Endothelial cell of umbilical vein (primary cell): ENCODE measurements around the gene C5orf58. TPM values are rescaled to one million over a fixed set of nuclear protein-coding genes. Genes with fewer than 3 reads are reported as not detected.

Experiments used
- BruUV-seq: library from RNA; stranded (reverse); fragments of 400-500 nt; replicated peaks from 2 replicates; lab custom pipeline; 2021; lab: Mats Ljungman, UMichigan
- CTCF ChIA-PET: fragments of 300-600, 350-600 bp; sonication (Branson Sonifier 250); formaldehyde crosslinking; loops from one replicate; lab custom pipeline; 2021; ENCODE audit warnings: antibody characterized with exemption, inconsistent platforms; lab: Charles Lee
- POLR2A ChIA-PET: fragments of 300-600, 350-600 bp; sonication (Branson Sonifier 250); formaldehyde crosslinking; loops from one replicate; lab custom pipeline; 2021; ENCODE audit warnings: antibody characterized with exemption, inconsistent platforms; lab: Charles Lee
- DNase-seq: peaks from one replicate; pipeline ENCODE4 v3.0.0-alpha.2; 2011; ENCODE audit warnings: low read depth, low spot score
- FAIRE-seq: peaks from 2 replicates; lab custom pipeline; 2011; peaks lifted over from hg19 to GRCh38; lab: Jason Lieb, UNC
- H2AFZ ChIP-seq: 2 replicates; pipeline ENCODE4 v1.6.0; 2012; ENCODE audit warnings: low read depth, low read length, control low read depth, inconsistent platforms
- H3K27ac ChIP-seq: 2 replicates; pipeline ENCODE4 v1.5.1; 2011; ENCODE audit warnings: low read depth, mild to moderate bottlenecking, control low read depth, low read length, moderate library complexity; ENCODE audit not compliant: insufficient read depth
- H3K27me3 ChIP-seq, 2 experiments: 2 replicates each; pipeline versions ENCODE4 v1.6.0 to v1.6.1; 2011; ENCODE audit warnings: low read length in 2 of 2, mixed read lengths in 1 of 2; ENCODE audit not compliant: control insufficient read depth in 2 of 2, insufficient read depth in 2 of 2
- H3K36me3 ChIP-seq, 2 experiments: 2 replicates in 1 of 2; 3 replicates in 1 of 2; pipeline ENCODE4 v1.5.1; 2011; ENCODE audit warnings: low read length in 2 of 2, mild to moderate bottlenecking in 1 of 2, moderate library complexity in 1 of 2; ENCODE audit not compliant: control insufficient read depth in 2 of 2, insufficient read depth in 2 of 2; ENCODE audit errors: extremely low read depth in 1 of 2
- H3K4me1 ChIP-seq: 3 replicates; pipeline ENCODE4 v1.5.1; 2011; ENCODE audit warnings: mild to moderate bottlenecking, low read length; ENCODE audit not compliant: control insufficient read depth, insufficient read depth; ENCODE audit errors: extremely low read depth
- H3K4me2 ChIP-seq: 2 replicates; pipeline ENCODE4 v1.6.1; 2011; ENCODE audit warnings: low read length, control low read depth, mixed read lengths; ENCODE audit not compliant: insufficient read depth
- H3K4me3 ChIP-seq, 3 experiments: fragments of 200-600 bp in 1 of 3; sonication (generic), shearing (Covaris generic) in 1 of 3; replicated peaks in 1 of 3; 2 replicates each; pipeline ENCODE4 v1.5.1; 2011 to 2016; ENCODE audit warnings: control low read depth in 3 of 3, low read length in 3 of 3, mild to moderate bottlenecking in 2 of 3, inconsistent platforms in 1 of 3, low read depth in 1 of 3, moderate library complexity in 1 of 3; ENCODE audit not compliant: insufficient read depth in 1 of 3
- H3K79me2 ChIP-seq: 2 replicates; pipeline ENCODE4 v1.6.0; 2012; ENCODE audit warnings: low read length, inconsistent platforms; ENCODE audit not compliant: control insufficient read depth, insufficient read depth
- H3K9ac ChIP-seq: replicated peaks from 2 replicates; pipeline ENCODE3; 2011; ENCODE audit warnings: low read length, control low read depth; ENCODE audit not compliant: insufficient read depth; ENCODE audit errors: extremely low read depth
- H3K9me1 ChIP-seq: replicated peaks from 3 replicates; pipeline ENCODE4 v1.6.0; 2011; ENCODE audit warnings: mild to moderate bottlenecking, low read length; ENCODE audit not compliant: control insufficient read depth, insufficient read depth; ENCODE audit errors: extremely low read depth
- H3K9me3 ChIP-seq: replicated peaks from 2 replicates; pipeline ENCODE4 v1.5.1; 2012; ENCODE audit warnings: low read length, inconsistent platforms; ENCODE audit not compliant: control insufficient read depth, insufficient read depth
- H4K20me1 ChIP-seq: replicated peaks from 2 replicates; pipeline ENCODE3; 2011; ENCODE audit warnings: mild to moderate bottlenecking, low read length; ENCODE audit not compliant: control insufficient read depth, insufficient read depth; ENCODE audit errors: extremely low read depth
- CTCF ChIP-seq, 2 donors: IDR thresholded peaks; 1 replicate in 1 of 2; 2 replicates in 1 of 2; pipeline ENCODE4 v1.5.1; 2011; ENCODE audit warnings: low read length in 2 of 2, mild to moderate bottlenecking in 2 of 2, moderate library complexity in 2 of 2, control low read depth in 1 of 2, inconsistent platforms in 1 of 2, low read depth in 1 of 2; ENCODE audit not compliant: insufficient read depth in 1 of 2; ENCODE audit errors: extremely low read depth in 1 of 2
- EZH2 ChIP-seq: IDR thresholded peaks from 2 replicates; pipeline ENCODE4 v1.6.1; 2012; ENCODE audit warnings: borderline replicate concordance, low read depth, mild to moderate bottlenecking, moderate library complexity, low read length, inconsistent platforms; ENCODE audit not compliant: severe bottlenecking
- FOS ChIP-seq: IDR thresholded peaks from 2 replicates; pipeline ENCODE4 v1.6.1; 2011; ENCODE audit warnings: mild to moderate bottlenecking, low read length, moderate library complexity, borderline replicate concordance; ENCODE audit not compliant: insufficient read depth
- GATA2 ChIP-seq: IDR thresholded peaks from 2 replicates; pipeline ENCODE4 v1.7.0; 2011; ENCODE audit warnings: low read depth, mild to moderate bottlenecking, moderate library complexity, mixed read lengths, low read length; ENCODE audit not compliant: insufficient read length, insufficient read depth
- JUN ChIP-seq: IDR thresholded peaks from 2 replicates; pipeline ENCODE4 v1.6.1; 2011; ENCODE audit warnings: borderline replicate concordance, low read depth; ENCODE audit not compliant: insufficient read length, insufficient read depth
- MYC ChIP-seq: IDR thresholded peaks from one replicate; pipeline ENCODE4 v1.6.1; 2011; ENCODE audit warnings: mild to moderate bottlenecking, low read depth, low read length
- POLR2A ChIP-seq: IDR thresholded peaks from 2 replicates; pipeline ENCODE4 v1.6.1; 2012; ENCODE audit warnings: low read depth, mild to moderate bottlenecking, control low read depth, low read length
- POLR2AphosphoS5 ChIP-seq: IDR thresholded peaks from 2 replicates; pipeline ENCODE4 v1.6.1; 2012; ENCODE audit warnings: low read depth, mild to moderate bottlenecking, control low read depth, low read length, moderate library complexity; ENCODE audit not compliant: insufficient read depth
- dilution Hi-C: fragments of 300-500 bp; cut with MboI; formaldehyde crosslinking; loops from one replicate; pipeline ENCODE4 v1.15.0; 2019; ENCODE audit warnings: low sequenced_read_pairs; ENCODE audit not compliant: extremely low pct_ligation_motif_present
- intact Hi-C: fragments of 100-400 bp; cut with micrococcal nuclease; formaldehyde crosslinking; loops from one replicate; pipeline ENCODE4 v1.10.0; 2022
- polyA plus RNA-seq, 4 experiments: library from polyadenylated mRNA; depleted of rRNA in 3 of 4; stranded (reverse) in 3 of 4; unstranded in 1 of 4; fragments of >200 nt; gene quantifications; 2 replicates each; pipeline versions ENCODE4 v1.2.1 to v1.2.3, GENCODE V29; 2011 to 2012; ENCODE audit warnings: missing spikeins in 1 of 4
- total RNA-seq: library from RNA; stranded (reverse); gene quantifications from 2 replicates; pipeline ENCODE4 v1.2.3, GENCODE V29; 2021
- TF ChIP-seq, protein P1 (sequence below): IDR thresholded peaks from 2 replicates; pipeline ENCODE4 v1.6.1; 2011; ENCODE audit not compliant: insufficient read depth, insufficient read length

Gene C5orf58
- total and polyA plus RNA-seq, 2 donors (not counting 3 experiments of a cell fraction or from before 2014, with no cell fraction given): not detected

- H3K4me2 ChIP-seq: no peak overlapping the region
- no peaks in the 10 kb centered on the region for H3K9me3 ChIP-seq
- H3K27me3 ChIP-seq: peaks cover 3 to 5% of the 10 kb centered on the region in 2 experiments
- H3K36me3 ChIP-seq: no peaks in the 10 kb centered on the region
- H3K79me2 ChIP-seq: no peaks in the 10 kb centered on the region
- H3K9me1 ChIP-seq: no peaks in the 10 kb centered on the region
- TF ChIP-seq GATA2 (no peak), CTCF (IDR thresholded peaks at IDR 0.05; ENCODE audit: extremely low read depth in 1 of 2, insufficient read depth in 1 of 2, low read depth in 1 of 2, low read length in 2 of 2) (no peak), JUN (no peak), POLR2AphosphoS5 (no peak), EZH2 (no peak), POLR2A (no peak), FOS (no peak), MYC (no peak)
- TF ChIP-seq, protein P1, sequence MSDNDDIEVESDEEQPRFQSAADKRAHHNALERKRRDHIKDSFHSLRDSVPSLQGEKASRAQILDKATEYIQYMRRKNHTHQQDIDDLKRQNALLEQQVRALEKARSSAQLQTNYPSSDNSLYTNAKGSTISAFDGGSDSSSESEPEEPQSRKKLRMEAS: no peak
- H3K9ac ChIP-seq: no peak overlapping the region
- DNase-seq (no peak), FAIRE-seq (no peak)
- H2AFZ ChIP-seq: no peak overlapping the region
- BruUV-seq: no TSS peak
- ChIA-PET CTCF (interaction anchor here (1.2 to 1.3 kb wide), 2 partner anchors 17 to 110 kb away, joined by 3 to 5 read pairs; no protein-coding TSS in a partner anchor), POLR2A (no interaction called here)
- no peak overlapping the region for H3K27ac ChIP-seq
- no peaks in the 10 kb centered on the region for H4K20me1 ChIP-seq
- dilution Hi-C loops: no loop called here
- intact Hi-C loops: no loop called here
- no peak overlapping the region for H3K4me3 ChIP-seq
- H3K4me1 ChIP-seq: no peaks in the 10 kb centered on the region
Observed at GRCh38 chr5:170294057-170294456, 61.3 kb downstream of the C5orf58 start.
